GM21737 (cell line): ENCODE data around the gene TEX48.

Experiments used
- ATAC-seq: cut with Tn5 transposase; IDR thresholded peaks from one replicate; pipeline ENCODE4 v1.9.1; 2021; ENCODE audit warnings: mild to moderate bottlenecking, moderate library complexity; ENCODE audit not compliant: unreplicated experiment

The TEX48 gene

DNA sequence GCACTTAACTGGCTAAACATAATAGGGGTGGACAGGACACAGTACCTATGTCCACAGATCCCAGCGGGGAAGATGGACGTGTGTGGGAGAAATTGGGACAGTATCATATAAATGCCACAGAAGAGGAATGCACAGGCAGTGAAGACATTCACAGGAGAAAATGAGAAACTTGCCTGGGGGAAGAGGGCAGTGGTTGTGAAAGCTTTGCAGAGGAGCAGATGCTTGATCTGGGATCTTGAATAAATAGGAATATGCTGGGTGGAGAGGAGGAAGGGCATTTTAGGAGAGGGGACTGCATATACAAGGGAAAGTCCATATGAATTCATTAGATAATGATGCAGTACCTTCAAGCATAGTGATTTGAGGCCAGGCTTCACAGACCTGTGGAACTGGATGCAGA lies 57.3 kb downstream of the TEX48 start:
- ATAC-seq, result no peak

- ATAC-seq, result no peak
Observed at GRCh38 chr9:114621975-114622609, 59.9 kb downstream of the TEX48 start.

DNA sequence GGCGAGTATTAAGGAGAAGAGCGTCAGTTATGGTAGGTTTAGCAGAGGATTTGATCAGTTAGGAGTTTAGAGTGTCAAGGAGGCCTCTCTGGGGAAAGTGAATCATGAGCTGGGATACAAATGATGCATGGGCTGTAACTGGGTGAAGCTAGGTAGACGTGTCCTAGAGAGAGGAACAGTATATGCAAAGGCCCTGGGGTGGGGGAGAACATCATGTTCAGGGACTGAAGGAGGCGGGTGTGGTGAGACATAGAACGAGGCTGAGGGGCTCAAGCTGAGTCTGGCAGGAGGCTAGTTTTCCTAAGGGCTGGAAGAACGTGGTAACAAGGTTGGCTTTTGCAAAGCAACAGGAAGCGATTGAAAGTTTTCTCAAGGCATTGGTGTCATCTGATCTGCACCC lies 60.4 kb downstream of the TEX48 start:
- no peak for ATAC-seq

DNA sequence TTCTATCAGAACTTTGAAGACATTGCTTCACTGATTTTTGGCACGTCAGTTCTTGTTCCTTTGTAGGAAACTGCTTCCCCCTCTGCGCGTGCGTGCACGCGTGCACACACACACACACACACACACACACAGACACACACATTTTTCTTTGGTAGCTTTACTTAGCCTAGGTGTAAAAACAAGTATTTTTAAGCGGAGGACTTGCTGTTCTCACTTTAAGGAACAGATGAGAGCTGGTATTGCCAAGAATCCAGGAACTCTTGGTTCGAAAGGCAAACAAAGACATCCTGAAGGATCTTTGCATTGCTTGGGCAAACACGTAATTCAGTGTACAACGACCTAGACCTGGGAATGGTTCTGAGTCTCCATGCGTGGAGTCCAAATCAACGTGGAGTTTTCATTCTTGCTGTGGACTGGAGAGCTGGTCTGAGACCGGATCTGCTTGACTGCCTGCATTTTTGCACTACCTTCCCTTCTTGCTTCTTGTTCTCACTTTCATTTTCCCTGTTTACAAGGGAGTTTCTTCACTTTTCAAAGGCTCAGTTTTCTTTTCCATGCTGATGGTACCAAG lies 62.7 kb downstream of the TEX48 start:
- ATAC-seq, result peak; percentile 40

DNA sequence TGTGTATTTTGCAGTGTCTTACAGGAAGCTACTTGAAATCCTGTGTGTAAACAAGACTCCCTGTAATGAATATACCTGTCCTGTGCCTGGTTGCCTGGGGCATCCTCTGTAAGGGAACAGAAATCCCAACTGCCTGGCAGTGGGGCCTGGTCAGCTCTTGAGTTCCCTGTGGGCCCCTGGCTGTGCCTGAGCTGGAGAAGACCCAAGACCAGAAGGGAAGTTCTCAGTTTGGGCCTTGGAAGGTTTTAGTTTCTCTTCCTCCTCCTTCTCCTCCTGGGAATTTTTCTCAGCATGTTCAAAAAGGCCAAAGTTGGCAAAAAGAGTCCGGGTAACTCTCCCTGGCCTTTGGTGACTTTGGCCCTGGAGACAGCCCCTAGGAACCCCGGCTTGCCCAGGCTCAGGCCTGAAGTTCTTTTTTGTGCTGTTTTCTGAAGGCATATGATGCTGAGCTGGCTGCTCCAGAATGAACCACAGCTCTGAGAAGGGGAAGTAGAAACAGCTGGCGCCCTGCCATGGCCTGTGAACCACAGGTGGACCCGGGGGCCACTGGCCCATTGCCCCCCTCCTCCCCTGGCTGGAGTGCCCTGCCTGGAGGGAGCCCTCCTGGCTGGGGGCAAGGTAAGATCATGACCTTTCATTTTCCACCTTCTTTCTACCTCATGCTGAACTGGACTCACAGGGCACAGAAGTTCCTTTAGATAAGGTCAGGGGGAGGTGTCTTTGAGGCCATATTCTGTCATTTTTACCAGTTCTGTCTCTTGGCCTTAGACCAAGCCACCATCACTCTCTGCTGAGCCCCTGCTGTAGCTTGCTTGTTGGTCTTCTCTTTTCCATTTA lies 65.1 kb downstream of the TEX48 start:
- peak; percentile 58 for ATAC-seq
